SK-N-MC (cell line): ENCODE data around the gene AP4S1.

ENCODE experiments used
- EZH2 ChIP-seq: fragments of 200-600 bp; sonication (generic); IDR thresholded peaks from one replicate; pipeline ENCODE4 v1.6.1; 2017; ENCODE audit warnings: antibody characterized with exemption
- POLR2AphosphoS5 ChIP-seq: IDR thresholded peaks from 2 replicates; pipeline ENCODE4 v1.6.1; 2012; ENCODE audit warnings: mild to moderate bottlenecking, low read depth, low read length, borderline replicate concordance

GRCh38 chr14:31068235-31068634, 42.8 kb downstream of the AP4S1 start:
- TF ChIP-seq EZH2 (no peak), POLR2AphosphoS5 (no peak)
